NOMO-1 treated with DMSO at 0.1 percent for 48 hours (cell line): ENCODE data around the gene SOBP.

Experiments used
- DNase-seq: peaks from one replicate; lab custom pipeline; 2025; ENCODE audit not compliant: unreplicated experiment; lab: John Stamatoyannopoulos, UW

The SOBP gene

DNA sequence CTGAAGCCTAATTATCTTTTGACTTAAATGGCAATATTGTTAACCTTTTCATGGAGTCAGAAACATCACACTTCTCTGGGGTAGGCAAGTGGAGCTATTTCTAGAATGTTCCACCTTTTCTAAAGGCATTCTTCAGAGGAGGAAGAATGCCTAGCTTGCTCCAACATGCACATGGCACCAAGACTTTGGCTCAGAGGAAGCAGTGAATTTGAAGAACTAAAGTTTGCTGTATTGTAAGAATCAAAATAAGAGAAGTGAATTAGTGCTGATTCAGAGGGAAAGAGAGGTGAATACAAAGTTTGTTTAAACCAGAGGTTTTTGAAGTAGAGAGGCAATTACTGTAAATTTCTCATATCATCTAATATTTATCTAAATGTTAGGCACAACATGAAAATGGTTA, 92.2 kb downstream of the SOBP start:
- DNase-seq, result peak; percentile 13

DNA sequence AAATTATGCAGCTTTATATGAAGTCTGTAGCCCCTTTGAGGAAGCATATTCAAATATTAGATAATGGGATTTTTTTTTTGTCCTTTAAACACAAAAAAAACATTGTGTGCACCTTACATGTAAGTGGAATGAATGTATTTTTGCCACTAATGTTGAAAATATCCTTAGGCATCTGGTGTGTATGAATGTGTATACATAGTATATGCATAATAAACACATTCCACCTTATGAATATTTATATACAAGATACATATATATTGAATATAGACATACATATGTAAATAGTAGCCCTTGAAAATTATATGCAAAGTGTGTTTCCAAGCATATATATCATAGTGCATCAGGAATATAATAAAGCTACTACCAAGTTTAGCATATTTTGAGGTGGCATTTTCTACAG, 94.8 kb downstream of the SOBP start:
- no peak for DNase-seq

- DNase-seq, result no peak
These were observed 96.0 kb downstream of the SOBP start for GRCh38 chr6:107585815-107586435.

GRCh38 chr6:107587451-107587850, 97.5 kb downstream of the SOBP start:
- DNase-seq, result no peak

DNA sequence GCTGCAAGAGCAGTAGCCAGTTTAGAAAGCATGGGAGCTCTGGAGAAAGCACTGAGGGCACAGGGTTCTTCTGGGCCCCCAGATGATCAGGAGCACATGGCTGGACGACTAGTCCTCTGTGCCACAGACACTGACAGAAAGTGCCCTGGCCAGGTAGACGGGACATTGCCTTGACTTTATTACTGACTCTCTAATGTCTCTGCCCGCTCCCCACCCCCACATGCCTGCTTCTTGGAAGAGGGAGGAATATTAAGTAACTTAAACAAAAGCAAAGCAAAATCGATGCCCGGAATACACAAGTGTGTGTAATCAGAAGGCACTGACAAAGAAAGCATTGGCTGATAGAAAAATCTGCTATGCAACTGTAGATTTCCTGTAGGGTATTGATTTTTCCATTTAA, 99.3 kb downstream of the SOBP start:
- DNase-seq, result no peak

DNA sequence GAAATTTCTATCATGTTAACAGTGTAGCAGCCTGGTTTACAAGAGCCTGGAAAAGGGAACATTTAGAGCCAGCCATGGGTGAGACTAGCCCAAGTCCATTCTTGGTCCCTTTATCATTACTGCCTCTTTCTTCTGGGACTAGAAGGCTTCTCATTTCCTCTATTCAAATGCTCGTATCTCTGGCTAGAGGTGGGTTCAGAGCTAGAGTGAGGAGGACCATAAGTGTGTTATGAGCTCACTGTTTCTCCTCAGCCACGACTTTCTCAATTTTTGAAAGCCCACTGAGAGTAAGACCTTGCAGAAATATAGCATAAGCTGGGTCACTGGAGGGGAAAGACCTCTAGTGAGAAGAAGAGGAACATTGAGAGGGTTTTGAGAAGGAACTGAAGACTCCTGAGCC, 100.0 kb downstream of the SOBP start:
- no peak for DNase-seq

DNA sequence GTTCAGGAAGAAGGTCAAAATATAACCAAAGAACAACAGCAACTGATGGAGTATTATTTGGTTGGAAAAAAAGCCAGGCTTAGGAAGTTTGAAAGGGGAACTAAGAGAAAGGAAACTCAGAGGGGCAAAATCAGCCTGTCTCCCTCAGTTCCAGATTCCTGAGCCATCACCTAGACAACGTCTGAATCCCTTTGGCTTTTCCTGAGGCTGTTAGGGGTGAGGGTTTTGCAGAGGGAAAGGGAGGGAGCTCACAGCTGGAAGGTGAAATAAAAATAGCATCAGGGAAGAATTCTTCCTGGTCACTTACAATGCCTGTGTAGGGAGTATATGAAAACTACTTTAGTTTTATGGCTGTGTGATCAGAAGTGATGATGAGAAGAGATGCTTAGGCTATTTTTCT, 100.5 kb downstream of the SOBP start:
- DNase-seq, result no peak

DNA sequence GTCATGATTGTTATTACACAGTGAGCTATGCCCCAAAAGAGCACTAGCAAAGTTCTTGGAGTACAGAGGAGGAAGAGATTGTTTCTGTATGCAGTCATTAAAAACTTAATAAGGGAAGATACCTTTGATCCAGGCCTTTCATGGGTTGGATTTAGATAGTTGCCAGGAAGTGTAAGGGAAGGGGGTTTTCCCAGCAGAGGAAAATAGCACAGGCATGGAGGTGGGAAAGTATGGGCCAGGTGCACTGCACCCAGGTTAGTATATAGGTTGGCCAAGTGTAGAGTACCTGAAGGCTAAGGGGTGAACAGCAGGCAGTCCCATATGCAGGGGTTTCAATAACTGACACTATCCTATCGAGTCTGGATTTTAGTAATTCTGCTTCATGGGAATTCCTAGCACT, 101.4 kb downstream of the SOBP start:
- DNase-seq, result no peak

GRCh38 chr6:107592806-107593205, 102.9 kb downstream of the SOBP start:
- DNase-seq, result no peak

- DNase-seq, result no peak
These were observed 104.8 kb downstream of the SOBP start for GRCh38 chr6:107594736-107595135.

DNA sequence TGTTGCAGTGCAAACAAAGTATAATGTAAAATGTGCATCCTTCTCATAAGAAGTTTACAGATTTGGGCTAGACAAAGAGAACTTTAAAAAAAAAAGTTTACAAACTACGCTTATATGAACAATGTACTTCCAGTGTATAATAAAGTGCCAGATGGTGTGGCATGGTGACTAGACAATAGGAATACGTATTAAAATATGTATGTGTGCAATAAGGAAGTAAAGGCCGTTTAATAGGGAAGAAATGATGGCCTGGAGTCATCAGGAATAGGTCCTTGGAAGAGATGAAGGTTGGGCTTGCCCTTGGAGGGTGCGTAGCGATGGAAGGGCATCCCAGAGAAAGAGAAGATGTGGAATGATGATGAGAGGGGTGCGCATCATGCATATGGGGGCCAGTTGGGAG, 108.2 kb downstream of the SOBP start:
- DNase-seq, result no peak

DNA sequence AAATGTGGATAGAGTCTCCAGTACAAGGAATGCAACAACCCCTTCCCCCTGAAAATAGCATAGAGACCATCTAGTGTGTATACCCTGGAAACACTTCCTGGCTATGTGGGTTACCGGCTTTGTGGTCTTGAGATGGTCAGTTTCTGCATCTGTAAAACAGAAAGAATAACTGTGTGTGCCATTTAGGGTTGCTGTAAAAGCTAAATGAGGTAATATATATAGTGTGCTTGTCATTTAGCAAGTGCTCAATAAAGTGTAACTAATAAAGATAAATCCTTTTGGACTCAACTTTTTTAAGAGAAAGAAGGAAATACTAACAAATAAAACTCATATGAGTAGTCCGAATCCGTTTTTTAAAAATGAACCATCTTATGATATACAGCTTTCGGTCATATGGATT, 109.1 kb downstream of the SOBP start:
- no peak for DNase-seq

DNA sequence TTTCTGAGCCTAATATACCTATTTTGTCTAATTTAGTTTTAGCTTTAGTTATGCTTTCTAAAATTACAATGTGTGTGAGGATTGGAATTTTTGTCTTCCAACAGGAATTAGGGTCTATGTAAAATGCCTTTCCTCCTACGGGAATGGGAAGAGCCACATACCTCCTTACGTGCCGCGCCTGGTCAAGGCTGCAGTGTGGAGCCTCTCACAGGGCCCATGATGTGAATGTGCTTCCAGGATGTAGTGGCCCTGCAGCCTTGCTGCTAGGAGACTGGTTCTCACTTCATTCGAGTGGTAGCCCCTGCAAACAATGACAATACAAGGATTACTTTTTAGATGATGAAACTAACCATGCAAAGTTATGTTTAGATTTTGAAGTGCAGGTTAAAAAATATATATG, 110.2 kb downstream of the SOBP start:
- no peak for DNase-seq

GRCh38 chr6:107600936-107601335, 111.0 kb downstream of the SOBP start:
- DNase-seq, result no peak

DNA sequence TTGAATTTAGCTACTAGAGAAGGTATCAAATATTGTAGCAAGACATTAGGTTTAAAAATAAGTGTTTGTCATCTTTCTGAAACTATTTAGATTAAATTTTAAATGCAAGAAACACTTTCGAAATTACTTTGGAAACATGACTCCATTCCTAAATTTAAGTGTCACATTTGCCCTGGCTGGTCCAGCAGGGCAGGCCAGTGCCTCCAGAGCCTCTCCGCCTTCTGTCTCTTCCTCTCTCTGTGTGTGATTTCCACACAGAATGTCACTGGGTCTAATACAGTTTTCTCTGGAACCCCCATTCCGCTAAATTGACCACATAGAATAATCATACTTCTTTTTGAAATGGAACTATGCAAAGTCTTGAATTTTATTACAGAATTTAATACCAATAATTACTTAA, 111.5 kb downstream of the SOBP start:
- no peak for DNase-seq

GRCh38 chr6:107602321-107603005, 112.5 kb downstream of the SOBP start:
- no peak for DNase-seq

- no peak for DNase-seq
These were observed 113.1 kb downstream of the SOBP start for GRCh38 chr6:107603006-107603370.

- DNase-seq, result no peak
These were observed 114.6 kb downstream of the SOBP start for GRCh38 chr6:107604549-107604948.

GRCh38 chr6:107606407-107606806, 116.5 kb downstream of the SOBP start:
- no peak for DNase-seq

DNA sequence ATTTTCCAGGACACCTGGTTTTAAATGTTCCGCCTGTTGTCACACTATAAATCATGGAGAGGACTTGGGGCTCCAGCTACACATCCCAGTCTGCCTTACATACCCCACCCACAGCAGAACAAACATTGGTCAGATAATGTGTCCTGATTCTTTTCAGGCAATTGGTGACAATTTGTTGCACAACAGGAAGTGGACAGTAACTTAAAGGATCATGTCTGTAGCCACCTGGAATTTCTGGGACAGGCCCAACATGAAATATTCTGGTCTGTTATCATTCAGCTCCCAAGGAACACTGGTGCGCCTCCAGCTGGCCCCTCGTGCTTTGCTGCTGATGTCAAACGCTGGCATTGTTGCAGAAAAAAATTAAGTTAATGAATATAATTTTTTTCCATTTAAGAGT, 117.2 kb downstream of the SOBP start:
- no peak for DNase-seq

- no peak for DNase-seq
These were observed 121.3 kb downstream of the SOBP start for GRCh38 chr6:107611094-107611810.

DNA sequence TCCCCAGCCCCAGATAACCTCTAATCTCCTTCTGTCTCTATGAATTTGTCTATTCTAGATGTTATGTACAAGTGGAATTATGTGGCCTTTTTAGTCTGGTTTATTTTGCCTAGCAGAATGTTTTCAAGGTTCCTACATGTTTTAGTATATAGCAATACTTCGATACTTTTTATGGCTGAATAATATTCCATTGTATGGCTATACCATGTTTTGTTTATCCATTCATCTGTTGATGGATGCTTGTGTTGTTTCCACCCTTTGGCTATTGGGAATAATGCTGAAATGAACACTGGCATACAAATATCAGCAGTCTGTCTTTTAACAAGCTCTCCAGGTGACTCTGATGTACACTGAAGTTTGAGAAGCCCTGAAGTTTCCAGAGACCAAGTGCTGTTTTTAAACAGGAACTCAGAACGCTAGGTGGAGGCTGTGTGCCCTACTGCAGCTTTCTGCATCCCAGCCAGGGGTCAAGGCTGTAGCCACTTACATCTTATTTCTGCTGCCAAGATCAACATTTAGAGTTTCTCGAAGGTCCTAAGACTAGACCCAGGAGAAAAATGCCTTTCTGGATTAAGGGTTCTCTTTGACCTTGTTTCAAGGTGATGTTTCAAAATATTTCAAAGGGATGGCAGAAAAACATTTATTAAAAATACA, 123.0 kb downstream of the SOBP start:
- DNase-seq, result no peak
